Activated naive CD8-positive, alpha-beta T cell (primary cell): ENCODE data around the gene BABAM2.

ENCODE experiments used
- H3K27ac Mint-ChIP-seq: one replicate; pipeline ENCODE4 v1.8.0; 2021; ENCODE audit warnings: mixed read lengths
- H3K27me3 Mint-ChIP-seq: one replicate; pipeline ENCODE4 v1.8.0; 2021; ENCODE audit warnings: mixed read lengths
- H3K36me3 Mint-ChIP-seq: one replicate; pipeline ENCODE4 v1.8.0; 2021; ENCODE audit warnings: mixed read lengths
- H3K4me1 Mint-ChIP-seq: one replicate; pipeline ENCODE4 v1.8.0; 2021; ENCODE audit warnings: low read depth, mixed read lengths
- H3K4me3 Mint-ChIP-seq: one replicate; pipeline ENCODE4 v1.8.0; 2021; ENCODE audit warnings: mild to moderate bottlenecking, mixed read lengths
- H3K9me3 Mint-ChIP-seq: one replicate; pipeline ENCODE4 v1.8.0; 2021; ENCODE audit warnings: low read depth, mixed read lengths

Gene BABAM2

DNA sequence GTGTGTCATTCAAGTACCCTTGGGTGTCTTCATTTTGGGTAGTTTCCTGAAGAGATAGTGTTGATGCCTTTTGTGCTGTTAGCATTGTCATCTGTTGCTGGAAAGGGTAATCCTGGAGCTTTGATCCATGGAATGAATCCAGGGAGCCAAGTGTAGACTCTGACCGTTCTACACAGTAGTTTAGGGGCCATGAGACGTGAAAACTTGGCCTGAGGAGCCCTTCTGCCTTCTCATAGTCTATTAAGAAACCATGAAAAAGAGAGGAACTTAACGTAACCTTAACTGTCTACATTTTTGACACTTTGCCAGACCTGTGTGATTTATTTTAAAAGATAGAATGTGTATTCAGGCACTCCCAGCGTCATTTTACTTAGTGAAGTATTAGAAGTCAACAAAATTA is 194.0 kb downstream of the BABAM2 start:
- H3K4me1 Mint-ChIP-seq = peaks cover 30% of the 10 kb centered on the region
- H3K4me3 Mint-ChIP-seq = no peak overlapping the region
- H3K27ac Mint-ChIP-seq = no peak overlapping the region
- peaks cover 5% of the 10 kb centered on the region for H3K36me3 Mint-ChIP-seq
- H3K9me3 Mint-ChIP-seq = no peaks in the 10 kb centered on the region
- no peaks in the 10 kb centered on the region for H3K27me3 Mint-ChIP-seq

DNA sequence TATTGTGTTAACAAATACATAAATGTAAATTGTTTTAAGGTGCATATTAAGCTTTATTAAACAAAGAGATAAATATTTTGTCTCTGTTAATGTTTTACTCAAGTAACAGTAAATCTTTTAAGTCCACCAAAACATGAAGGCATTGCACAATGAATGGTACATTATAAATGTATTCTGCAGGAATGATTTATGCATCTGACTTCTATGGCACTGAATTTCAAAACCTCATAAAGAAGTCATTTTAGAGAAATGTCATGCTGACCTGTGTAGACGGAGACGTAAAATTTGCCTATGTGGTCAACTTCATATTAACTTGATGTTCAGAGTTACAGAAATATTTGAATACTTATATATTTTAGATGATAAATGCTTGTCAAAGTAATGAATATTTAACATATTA is 194.7 kb downstream of the BABAM2 start:
- Mint-ChIP-seq H3K36me3 (peaks cover 5% of the 10 kb centered on the region), H3K27ac (no peak overlapping the region), H3K4me1 (peaks cover 26% of the 10 kb centered on the region), H3K9me3 (no peaks in the 10 kb centered on the region), H3K4me3 (no peak overlapping the region), H3K27me3 (no peaks in the 10 kb centered on the region)

DNA sequence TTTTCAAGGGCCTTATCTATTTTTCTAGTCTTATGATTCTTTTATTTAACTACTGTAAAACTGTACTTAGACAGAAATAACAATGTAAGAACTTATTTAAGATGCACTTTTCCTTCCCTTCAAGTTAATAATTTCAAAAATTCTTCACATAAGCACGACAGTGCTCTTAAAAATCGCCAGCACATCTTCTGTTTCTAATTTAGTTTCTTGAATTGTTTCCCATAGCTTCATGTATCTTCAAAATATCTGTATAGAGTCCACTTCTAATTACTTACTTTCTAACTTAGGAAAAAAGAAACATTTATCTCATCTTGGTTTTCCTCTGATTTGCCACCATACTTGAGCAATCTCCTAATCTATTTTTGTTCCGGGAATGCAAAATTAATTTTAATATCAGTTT is 196.1 kb downstream of the BABAM2 start:
- H3K27ac Mint-ChIP-seq = no peak overlapping the region
- H3K36me3 Mint-ChIP-seq = peaks cover 5% of the 10 kb centered on the region
- H3K9me3 Mint-ChIP-seq = no peaks in the 10 kb centered on the region
- peaks cover 12% of the 10 kb centered on the region for H3K4me1 Mint-ChIP-seq
- no peak overlapping the region for H3K4me3 Mint-ChIP-seq
- no peaks in the 10 kb centered on the region for H3K27me3 Mint-ChIP-seq

DNA sequence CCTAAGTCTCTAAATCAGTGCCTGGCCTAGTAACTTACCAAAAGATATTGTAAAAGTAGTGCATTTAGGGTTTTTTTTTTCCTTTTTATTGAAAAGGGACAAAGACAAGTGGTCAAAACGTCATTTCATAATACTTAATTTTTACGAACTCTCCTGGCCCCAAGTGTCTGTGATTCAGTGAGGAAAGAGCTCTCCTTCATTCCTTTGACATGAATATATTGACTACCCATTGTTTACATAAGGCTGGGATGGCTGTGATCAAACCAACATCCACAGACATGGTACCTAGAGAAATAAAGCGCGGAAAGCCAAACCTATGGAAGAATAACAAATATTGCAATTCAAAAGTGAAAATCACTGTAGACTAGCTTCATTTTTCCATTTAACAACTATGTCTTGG is 198.4 kb downstream of the BABAM2 start:
- no peaks in the 10 kb centered on the region for H3K27me3 Mint-ChIP-seq
- no peak overlapping the region for H3K4me3 Mint-ChIP-seq
- H3K4me1 Mint-ChIP-seq = no peaks in the 10 kb centered on the region
- no peaks in the 10 kb centered on the region for H3K9me3 Mint-ChIP-seq
- H3K36me3 Mint-ChIP-seq = peaks cover 7% of the 10 kb centered on the region
- H3K27ac Mint-ChIP-seq = no peak overlapping the region

DNA sequence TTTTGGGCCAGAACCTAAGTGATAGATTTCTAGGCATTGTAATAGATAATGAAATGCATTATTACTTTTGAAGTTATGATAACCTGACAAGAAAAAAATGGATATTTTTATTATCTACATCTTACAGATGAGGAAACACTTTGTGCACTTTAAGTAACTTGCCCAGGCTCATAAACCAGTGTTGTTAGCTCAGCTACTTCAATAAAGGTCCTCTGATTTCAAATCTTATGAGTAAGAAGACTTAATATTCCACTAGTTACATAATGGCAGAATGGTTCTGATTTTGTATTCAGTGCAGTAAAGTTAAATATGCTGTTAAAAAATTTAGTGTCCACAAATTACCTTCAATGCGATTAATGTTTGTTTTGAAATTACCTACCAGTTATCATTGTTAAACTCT is 199.0 kb downstream of the BABAM2 start:
- no peak overlapping the region for H3K27ac Mint-ChIP-seq
- H3K27me3 Mint-ChIP-seq = no peaks in the 10 kb centered on the region
- H3K36me3 Mint-ChIP-seq = peaks cover 6% of the 10 kb centered on the region
- H3K9me3 Mint-ChIP-seq = no peaks in the 10 kb centered on the region
- H3K4me1 Mint-ChIP-seq = no peaks in the 10 kb centered on the region
- H3K4me3 Mint-ChIP-seq = no peak overlapping the region

DNA sequence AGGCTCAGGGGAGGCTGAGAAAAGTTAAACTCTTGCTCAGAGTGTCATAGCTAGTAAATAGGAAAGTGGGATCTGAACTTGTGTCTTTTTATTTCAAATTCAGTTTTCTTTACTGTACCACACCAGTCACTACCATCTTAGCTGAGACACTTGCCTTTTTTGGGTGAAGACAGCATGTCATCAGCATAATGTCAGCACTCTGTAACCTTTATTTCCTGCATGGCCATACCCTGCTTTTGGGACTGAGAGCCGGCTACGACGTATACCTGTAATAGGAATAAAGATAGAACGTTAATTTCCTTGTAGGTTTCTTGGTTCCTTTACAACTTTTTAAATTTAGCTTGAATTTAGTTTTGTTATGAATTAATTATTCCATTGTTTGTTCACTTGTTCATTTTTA is 202.8 kb downstream of the BABAM2 start:
- Mint-ChIP-seq H3K9me3 (no peaks in the 10 kb centered on the region), H3K4me3 (no peak overlapping the region), H3K27me3 (no peaks in the 10 kb centered on the region), H3K36me3 (peaks cover 2% of the 10 kb centered on the region), H3K4me1 (no peaks in the 10 kb centered on the region), H3K27ac (no peak overlapping the region)

DNA sequence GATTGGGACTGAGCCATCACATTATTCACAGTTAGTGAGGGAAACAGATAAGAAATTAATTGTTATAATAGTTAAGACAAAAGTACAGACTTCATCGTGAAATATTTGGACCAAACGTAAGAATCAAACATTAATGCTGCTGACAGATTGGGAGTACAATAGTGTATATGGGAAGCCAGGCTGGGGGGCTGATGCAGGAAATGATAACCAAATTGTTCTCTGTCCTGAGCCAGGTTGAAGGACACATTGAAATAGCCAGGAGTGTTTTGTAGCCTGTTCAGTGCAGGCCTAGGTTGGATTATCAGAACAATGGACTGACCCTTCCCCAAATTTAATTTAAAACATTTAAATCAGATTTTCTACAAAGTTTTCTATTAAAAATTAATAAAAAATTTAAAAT is 203.2 kb downstream of the BABAM2 start:
- Mint-ChIP-seq H3K4me3 (no peak overlapping the region), H3K36me3 (peaks cover 2% of the 10 kb centered on the region), H3K4me1 (no peaks in the 10 kb centered on the region), H3K9me3 (no peaks in the 10 kb centered on the region), H3K27me3 (no peaks in the 10 kb centered on the region), H3K27ac (no peak overlapping the region)

DNA sequence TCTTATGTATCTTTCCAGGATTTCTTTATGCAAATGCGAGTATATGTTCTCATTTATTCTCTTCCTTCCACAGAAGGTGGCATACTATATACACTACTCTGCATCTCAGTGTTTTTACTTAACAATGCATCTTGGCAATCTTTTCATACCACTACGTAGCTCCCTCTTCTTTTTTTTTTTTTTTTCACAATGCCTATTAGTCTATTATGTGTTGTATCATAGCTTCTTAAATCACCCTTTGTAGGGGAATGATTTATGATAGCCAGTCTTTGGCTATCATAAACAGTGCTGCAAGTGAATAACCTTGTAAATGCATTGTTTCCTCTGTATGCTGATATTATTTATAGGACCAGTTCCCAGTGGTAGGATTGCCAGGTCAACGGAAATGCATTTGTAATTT is 204.2 kb downstream of the BABAM2 start:
- Mint-ChIP-seq H3K27ac (no peak overlapping the region), H3K27me3 (no peaks in the 10 kb centered on the region), H3K36me3 (peaks cover 2% of the 10 kb centered on the region), H3K4me1 (no peaks in the 10 kb centered on the region), H3K4me3 (no peak overlapping the region), H3K9me3 (no peaks in the 10 kb centered on the region)

DNA sequence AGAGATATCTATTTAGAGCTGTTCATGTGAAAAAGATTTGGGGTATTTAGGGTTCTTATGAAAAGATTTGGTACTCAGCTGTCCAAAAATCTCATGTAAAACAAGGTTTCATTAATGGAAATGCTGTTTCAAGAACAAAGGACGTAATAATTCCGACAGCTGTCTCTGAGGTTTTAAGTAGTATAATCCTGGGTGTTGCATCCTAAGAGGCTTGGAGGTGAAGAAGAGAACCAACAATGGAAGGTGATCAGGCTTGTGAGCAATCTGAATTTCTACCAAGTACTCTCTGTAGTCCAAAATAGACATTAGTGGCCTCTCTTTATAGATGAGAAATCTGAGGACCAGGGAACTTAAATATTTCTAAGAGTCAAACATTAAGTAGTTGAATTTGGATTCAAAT is 205.1 kb downstream of the BABAM2 start:
- Mint-ChIP-seq H3K27ac (no peak overlapping the region), H3K27me3 (no peaks in the 10 kb centered on the region), H3K36me3 (peaks cover 5% of the 10 kb centered on the region), H3K9me3 (no peaks in the 10 kb centered on the region), H3K4me1 (no peaks in the 10 kb centered on the region), H3K4me3 (no peak overlapping the region)

DNA sequence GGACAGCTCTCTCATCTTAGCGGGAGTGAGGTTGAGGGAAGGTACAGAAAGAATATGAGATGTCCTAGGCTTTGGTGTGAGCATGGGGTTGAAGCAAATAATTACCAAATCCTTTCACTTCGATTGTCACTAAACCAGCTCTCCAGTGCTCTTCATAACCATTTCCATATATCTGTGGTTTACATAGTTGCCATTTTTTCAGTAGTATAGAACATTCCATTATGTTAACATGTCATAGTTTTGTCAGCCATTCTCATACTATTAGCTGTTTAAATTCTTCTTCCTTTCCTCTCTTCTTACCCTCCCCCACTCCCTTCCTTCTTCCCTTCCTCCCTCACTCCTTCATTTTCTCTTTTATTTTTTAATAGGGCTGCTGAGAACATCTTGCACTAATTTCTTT is 205.9 kb downstream of the BABAM2 start:
- H3K36me3 Mint-ChIP-seq = peaks cover 6% of the 10 kb centered on the region
- no peak overlapping the region for H3K4me3 Mint-ChIP-seq
- no peaks in the 10 kb centered on the region for H3K27me3 Mint-ChIP-seq
- H3K4me1 Mint-ChIP-seq = no peaks in the 10 kb centered on the region
- H3K27ac Mint-ChIP-seq = no peak overlapping the region
- H3K9me3 Mint-ChIP-seq = no peaks in the 10 kb centered on the region

DNA sequence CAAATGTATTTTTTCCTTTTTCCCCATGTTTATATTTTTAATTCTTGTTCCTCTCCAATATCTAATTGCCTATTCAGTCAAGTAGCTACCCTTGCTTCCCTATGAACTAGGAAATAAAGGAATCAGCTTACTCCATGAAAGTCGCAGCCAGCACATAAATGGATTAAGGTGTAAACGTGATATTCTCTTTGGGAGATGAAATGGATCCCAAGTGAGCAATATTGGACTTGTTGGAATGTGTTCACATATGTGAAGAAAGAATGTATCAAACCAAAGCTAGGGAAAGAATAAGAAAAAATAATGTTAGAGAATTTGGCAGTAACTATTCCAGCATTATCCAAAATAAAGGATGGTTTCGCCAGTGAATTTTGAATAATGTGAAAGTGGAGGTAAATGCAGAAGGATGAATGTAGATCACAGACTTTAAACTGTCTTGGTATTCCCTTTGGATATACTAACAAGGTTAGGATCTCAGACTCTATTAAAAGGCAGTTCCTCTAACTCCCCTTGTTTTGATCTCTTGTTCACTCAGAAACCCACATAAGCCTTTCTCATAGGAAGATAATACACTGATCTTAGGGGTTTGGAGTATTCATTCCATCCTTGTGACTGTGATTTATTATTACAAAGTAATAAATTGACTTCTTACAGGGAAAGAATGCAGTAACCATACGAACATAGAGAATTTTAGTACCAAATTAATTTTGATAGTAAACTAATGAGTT is 208.1 kb downstream of the BABAM2 start:
- H3K4me1 Mint-ChIP-seq = no peaks in the 10 kb centered on the region
- H3K27ac Mint-ChIP-seq = no peak overlapping the region
- H3K4me3 Mint-ChIP-seq = no peak overlapping the region

DNA sequence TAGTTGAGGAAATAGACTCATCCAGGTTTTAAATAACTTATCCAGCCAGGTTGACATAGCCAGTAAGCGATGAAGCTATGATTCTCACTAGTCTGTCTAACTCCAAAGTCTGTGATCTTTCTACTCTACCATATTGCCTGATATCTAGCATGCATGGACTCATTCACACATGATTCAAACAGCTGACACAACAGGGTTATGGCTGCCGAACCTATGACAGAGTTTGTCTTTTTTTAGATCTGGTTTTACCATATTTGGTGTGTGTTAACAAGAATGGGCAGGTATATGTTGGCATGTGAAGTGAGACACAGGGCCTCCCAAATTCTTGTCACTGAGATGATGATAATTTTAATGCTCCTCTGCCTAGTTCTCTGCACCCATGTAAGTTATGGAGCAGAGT is 210.6 kb downstream of the BABAM2 start:
- no peaks in the 10 kb centered on the region for H3K9me3 Mint-ChIP-seq
- peaks cover 12% of the 10 kb centered on the region for H3K36me3 Mint-ChIP-seq
- no peak overlapping the region for H3K27ac Mint-ChIP-seq
- no peaks in the 10 kb centered on the region for H3K4me1 Mint-ChIP-seq
- no peak overlapping the region for H3K4me3 Mint-ChIP-seq
- no peaks in the 10 kb centered on the region for H3K27me3 Mint-ChIP-seq

More for the DNA sequence above, 208.1 kb downstream of the BABAM2 start:
- Mint-ChIP-seq H3K27me3 (no peaks in the 10 kb centered on the region), H3K36me3 (peaks cover 9% of the 10 kb centered on the region), H3K9me3 (no peaks in the 10 kb centered on the region)

DNA sequence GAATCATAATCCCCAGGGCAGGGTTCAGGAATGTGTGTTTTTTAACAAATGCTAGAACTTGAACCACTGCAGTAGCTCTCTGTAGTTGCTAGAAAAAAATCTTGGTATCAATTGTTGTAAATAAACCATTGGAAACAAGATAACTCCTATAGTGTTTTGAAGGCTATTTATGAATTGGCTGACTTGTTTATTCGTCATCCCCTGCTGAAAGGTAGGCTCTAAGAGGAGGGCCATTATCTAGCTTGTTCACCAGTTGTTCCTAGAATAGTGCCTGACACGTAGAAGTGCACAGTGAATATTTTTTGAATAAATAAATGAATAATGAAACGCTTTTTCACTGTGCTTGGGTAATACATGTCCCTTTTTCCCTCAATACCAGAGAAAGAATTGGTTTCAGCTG is 211.4 kb downstream of the BABAM2 start:
- Mint-ChIP-seq H3K27ac (no peak overlapping the region), H3K4me3 (no peak overlapping the region), H3K27me3 (no peaks in the 10 kb centered on the region), H3K9me3 (no peaks in the 10 kb centered on the region), H3K36me3 (peaks cover 15% of the 10 kb centered on the region), H3K4me1 (no peaks in the 10 kb centered on the region)

DNA sequence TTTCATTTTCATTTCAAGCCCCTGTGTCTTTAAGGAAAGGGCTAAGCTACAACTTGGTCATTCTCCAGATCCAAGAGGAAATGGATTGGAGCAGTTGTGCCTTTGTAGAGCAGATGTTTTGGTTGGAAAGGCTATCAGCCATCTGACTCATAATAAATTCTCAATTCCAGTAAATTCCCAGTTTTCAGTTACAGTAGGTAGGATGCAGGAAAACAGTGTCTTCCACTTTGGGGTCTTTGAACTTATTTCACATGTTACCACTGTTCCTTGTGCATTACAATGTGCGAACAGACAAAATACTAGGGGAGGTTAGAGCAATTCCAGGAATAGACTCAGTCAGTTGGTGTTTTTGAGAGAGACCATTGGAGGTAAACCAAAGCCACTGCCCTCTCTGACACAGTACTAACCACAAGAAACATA is 211.9 kb downstream of the BABAM2 start:
- Mint-ChIP-seq H3K27ac (no peak overlapping the region), H3K27me3 (no peaks in the 10 kb centered on the region), H3K4me3 (no peak overlapping the region), H3K4me1 (no peaks in the 10 kb centered on the region), H3K36me3 (peaks cover 15% of the 10 kb centered on the region), H3K9me3 (no peaks in the 10 kb centered on the region)

DNA sequence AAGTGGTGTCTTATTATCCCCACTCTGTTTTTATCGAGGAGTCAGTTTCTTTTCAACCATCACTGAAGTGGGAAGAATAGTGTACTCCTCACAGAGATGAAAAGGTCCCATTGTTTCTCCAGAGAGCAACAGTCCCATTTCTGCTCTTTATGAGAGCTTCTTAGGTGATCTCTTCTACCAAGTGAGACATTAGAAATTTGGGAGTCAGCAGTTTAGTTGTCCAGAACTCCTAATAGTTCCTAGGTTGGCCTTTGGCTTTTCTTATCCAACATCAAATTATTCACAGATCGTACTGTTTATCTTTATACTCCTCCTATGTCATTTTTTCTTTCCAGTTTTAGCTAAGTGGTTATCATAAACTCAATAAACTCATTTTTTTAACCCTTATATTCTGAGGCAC is 213.1 kb downstream of the BABAM2 start:
- H3K4me1 Mint-ChIP-seq = no peaks in the 10 kb centered on the region
- H3K27ac Mint-ChIP-seq = no peak overlapping the region
- no peaks in the 10 kb centered on the region for H3K27me3 Mint-ChIP-seq
- no peaks in the 10 kb centered on the region for H3K9me3 Mint-ChIP-seq
- no peak overlapping the region for H3K4me3 Mint-ChIP-seq
- peaks cover 15% of the 10 kb centered on the region for H3K36me3 Mint-ChIP-seq

DNA sequence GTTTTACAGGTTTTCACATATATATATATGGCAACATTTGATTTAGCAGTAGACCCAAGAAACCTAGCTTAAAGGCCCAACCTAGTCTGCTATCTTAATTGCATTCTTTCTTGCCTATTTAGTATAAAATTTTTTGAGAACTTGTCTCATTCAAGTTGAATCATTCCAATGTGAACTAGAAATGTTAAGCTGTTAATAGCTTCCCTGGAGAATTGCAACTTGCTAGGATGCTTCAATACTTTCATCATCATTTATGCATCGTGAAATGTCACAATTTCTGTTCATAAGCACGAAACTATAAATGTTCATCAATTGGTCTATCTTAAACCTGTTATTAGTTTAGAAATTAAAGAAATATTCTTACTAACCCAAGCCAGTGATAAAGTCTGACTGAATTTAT is 217.6 kb downstream of the BABAM2 start:
- Mint-ChIP-seq H3K4me3 (no peak overlapping the region), H3K27me3 (no peaks in the 10 kb centered on the region), H3K27ac (no peak overlapping the region), H3K36me3 (peaks cover 8% of the 10 kb centered on the region), H3K9me3 (no peaks in the 10 kb centered on the region), H3K4me1 (no peaks in the 10 kb centered on the region)
